HG03457 (cell line): ENCODE data around the gene SVEP1.

Source experiments
- ATAC-seq: cut with Tn5 transposase; IDR thresholded peaks from one replicate; pipeline ENCODE4 v1.9.1; 2021; ENCODE audit warnings: moderate number of reproducible peaks; ENCODE audit not compliant: unreplicated experiment

The SVEP1 gene

GRCh38 chr9:110328763-110329162, 250.8 kb downstream of the SVEP1 start:
- no peak for ATAC-seq

DNA sequence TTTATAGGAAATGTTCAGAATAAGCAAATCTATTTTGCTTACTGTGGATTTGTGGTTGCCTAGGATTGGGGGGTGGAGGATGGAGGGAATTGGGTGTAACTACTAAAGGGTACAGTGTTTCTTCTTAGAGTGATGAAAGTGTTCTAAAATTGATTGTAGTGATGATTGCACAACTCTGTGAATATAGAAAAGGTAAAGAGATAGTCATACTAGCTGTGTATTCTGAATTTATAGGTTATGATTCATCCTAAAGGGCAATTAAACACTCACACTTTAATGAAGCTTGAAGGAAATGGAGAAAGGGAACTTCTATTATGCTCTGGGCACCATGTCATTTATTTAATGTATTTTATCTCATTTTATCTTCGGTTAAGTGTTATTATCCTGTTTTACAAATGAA, 251.8 kb downstream of the SVEP1 start:
- no peak for ATAC-seq

DNA sequence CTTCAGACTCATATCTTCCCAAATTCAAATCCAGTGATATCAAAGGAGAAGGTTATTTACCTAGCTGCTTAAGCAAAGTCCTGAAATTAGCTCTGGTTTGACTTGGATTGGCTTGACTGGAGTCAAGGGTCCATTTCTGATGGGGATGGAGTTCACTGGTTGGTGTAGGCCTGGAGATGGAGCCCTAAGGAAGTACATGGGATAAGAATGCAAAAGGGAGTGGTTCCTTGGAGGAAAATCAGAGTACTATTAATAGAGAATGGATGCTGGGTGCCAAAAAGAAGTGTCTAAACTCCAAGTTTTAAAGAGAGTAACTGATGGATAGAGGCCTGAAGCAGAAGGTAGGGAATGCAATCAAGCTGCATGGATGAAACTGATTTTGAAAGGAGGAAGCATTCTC, 255.7 kb downstream of the SVEP1 start:
- no peak for ATAC-seq

DNA sequence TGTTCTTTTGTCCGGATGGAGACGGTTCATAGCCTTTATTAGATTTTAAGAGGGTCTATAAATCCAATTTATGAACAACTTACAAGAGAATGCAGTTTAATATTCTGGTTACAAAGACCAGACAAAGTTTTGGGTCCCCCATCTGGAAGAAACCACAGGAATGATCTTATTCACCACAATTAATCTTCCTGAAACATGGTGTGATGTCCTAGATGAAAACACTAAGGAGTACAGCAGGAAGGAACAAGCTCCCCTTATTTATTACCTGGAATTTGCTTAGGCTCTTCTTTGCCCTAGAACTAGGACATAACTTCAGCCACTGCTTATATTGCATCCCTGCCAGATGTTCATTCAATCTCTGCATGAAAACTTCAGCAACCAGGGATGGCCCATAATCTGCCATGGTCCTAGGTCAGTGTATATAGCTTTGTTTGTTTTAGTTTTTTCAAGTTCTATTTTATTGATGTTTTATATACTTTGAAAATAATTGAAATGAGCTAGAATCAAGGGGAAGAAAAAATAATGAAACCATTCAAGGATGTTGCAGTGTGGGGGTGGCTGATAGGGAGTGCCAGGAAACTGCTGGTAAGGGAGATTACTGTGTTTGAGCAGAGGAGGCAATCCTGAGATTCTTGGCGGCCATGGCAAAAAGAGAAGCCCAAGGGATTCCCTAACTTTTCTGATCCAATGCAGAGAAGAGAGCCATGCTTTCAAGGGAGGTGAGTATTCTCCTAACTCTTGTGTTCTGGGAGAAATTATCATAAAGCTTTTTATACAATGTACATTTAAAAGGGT, 258.7 kb downstream of the SVEP1 start:
- no peak for ATAC-seq

DNA sequence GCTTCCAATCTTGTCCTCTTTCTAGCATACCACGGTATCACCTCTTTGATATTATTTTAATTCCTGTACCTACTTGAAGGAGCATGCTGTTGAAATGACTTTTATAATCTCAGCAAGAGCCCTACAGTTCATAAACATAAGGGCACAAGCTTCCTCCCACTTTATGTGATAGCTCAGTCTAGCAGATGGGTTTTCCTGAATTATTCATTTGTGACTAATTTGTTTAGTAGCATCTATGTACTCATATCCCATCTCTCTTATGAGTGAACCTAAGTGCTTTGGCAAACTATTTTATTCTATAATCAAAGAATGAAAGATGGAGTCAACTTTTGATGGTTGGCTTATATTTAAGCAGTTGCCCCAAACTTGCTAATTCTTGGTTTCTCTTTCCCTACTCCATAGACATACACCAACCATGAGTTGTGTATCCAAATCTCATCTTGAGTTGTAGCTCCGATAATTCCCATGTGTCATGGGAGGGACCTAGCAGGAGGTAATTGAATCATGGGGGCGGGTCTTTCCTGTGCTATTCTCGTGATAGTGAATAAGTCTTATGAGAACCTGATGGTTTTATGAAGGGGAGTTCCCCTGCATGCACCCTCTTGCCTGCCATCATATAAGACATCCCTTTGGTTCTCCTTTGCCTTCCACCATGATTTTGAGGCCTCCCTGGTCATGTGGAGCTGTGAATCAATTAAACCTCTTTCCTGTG, 259.6 kb downstream of the SVEP1 start:
- ATAC-seq: no peak

GRCh38 chr9:110317911-110318310, 261.6 kb downstream of the SVEP1 start:
- no peak for ATAC-seq

DNA sequence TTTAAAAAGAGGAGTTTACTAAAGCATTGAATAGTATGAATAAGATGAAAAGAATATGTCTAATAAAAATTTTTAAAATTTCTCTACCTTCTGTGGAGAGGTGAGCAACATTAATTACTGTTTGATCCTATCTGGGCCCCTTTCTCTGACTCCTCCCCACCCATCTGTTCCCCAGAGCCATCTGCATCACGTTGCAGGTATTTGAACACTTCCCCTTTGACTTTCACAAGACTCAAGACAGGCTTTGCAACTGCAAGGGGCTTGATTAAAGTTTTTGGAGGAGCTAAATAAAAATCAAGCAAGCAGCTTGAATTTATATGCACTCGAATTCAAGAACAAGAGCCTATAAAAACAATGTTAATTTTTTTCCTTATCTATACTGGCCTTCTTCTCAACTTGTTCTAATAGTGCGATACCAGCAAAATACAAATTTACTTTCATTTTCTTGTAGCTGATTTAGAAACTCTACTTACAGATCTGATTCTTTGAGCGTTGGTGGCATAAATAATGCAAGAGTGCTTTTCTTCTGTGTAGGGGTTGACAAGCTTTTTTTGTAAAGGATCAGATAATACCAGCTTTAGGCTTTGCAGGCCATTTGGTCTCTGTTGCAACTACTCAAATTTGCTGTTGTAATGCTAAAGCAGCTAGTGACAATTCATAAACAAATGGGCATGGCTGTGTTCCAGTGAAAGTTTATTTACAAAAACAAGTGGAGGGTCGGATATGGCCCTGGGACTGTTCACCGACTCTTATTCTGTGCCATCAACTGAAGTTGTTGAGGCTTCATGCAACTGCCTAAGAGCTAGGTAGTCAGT, 263.1 kb downstream of the SVEP1 start:
- ATAC-seq: peak; percentile 90
